ENCODE data around the gene KCNQ5. TPM values are rescaled to one million over a fixed set of nuclear protein-coding genes. Genes with fewer than 3 reads are reported as not detected.

KCNQ5 gene
- polyA plus RNA-seq, 1 donor (not counting 4 experiments of a cell fraction or from before 2014, with no cell fraction given), result 3.4 TPM

- no peak for TF ChIP-seq EZH2 (IDR thresholded peaks at IDR 0.05; ENCODE audit: low read length)
- no peak for TF ChIP-seq CTCF (optimal IDR thresholded peaks at IDR 0.05 in 1 of 3, IDR thresholded peaks at IDR 0.05 in 1 of 3, conservative IDR thresholded peaks at IDR 0.05 in 1 of 3; ENCODE audit: extremely low read depth in 1 of 3, insufficient read depth in 2 of 3, low read length in 3 of 3)
- no peak overlapping the region for H2AFZ ChIP-seq (ENCODE audit: control insufficient read depth, low read length)
- H3K27ac ChIP-seq (ENCODE audit: control insufficient read depth, insufficient read depth, low read length), result no peak overlapping the region
- DNase-seq (ENCODE audit: low read depth, low spot score) (no peak), FAIRE-seq (no peak)
- H3K27me3 ChIP-seq (ENCODE audit: control insufficient read depth, extremely low read depth, insufficient read depth, low read length), result no peaks in the 10 kb centered on the region
- no peak overlapping the region for H3K9ac ChIP-seq (ENCODE audit: control insufficient read depth, extremely low read depth, insufficient read depth, low read length)
- no peak overlapping the region for H3K4me3 ChIP-seq (ENCODE audit: control insufficient read depth in 2 of 3, extremely low read depth in 1 of 3, insufficient read depth in 2 of 3, low read depth in 1 of 3, low read length in 3 of 3)
- H3K4me1 ChIP-seq (ENCODE audit: control insufficient read depth, extremely low read depth, insufficient read depth, low read length), result peaks cover 33% of the 10 kb centered on the region
- H3K4me2 ChIP-seq (ENCODE audit: control insufficient read depth, extremely low read depth, insufficient read depth, low read depth, low read length), result no peak overlapping the region
- H3K9me1 ChIP-seq (ENCODE audit: control insufficient read depth, extremely low read depth, insufficient read depth, low read length), result no peaks in the 10 kb centered on the region
- no peaks in the 10 kb centered on the region for H4K20me1 ChIP-seq (ENCODE audit: control insufficient read depth, extremely low read depth, insufficient read depth, low read length)
- dilution Hi-C loops (cut with MboI; ENCODE audit: extremely low pct_ligation_motif_present, low sequenced_read_pairs), result no loop called here
- no peaks in the 10 kb centered on the region for H3K9me3 ChIP-seq (ENCODE audit: control insufficient read depth, low read depth, low read length)
- H3K79me2 ChIP-seq (ENCODE audit: control insufficient read depth, insufficient read depth, low read length), result peaks cover 2% of the 10 kb centered on the region
- no peaks in the 10 kb centered on the region for H3K36me3 ChIP-seq (ENCODE audit: control insufficient read depth in 2 of 2, extremely low read depth in 1 of 2, insufficient read depth in 2 of 2, low read length in 2 of 2)
These were observed 25.6 kb downstream of the KCNQ5 start for GRCh38 chr6:72647489-72647888.

GRCh38 chr6:72649032-72649984 is 27.4 kb downstream of the KCNQ5 start:
- TF ChIP-seq CTCF (optimal IDR thresholded peaks at IDR 0.05 in 1 of 3, IDR thresholded peaks at IDR 0.05 in 1 of 3, conservative IDR thresholded peaks at IDR 0.05 in 1 of 3; ENCODE audit: extremely low read depth in 1 of 3, insufficient read depth in 2 of 3, low read length in 3 of 3), result no peak
- no peak for TF ChIP-seq EZH2 (IDR thresholded peaks at IDR 0.05; ENCODE audit: low read length)
- H3K79me2 ChIP-seq (ENCODE audit: control insufficient read depth, insufficient read depth, low read length), result peaks cover 4% of the 10 kb centered on the region

More at GRCh38 chr6:72649032-72649984, 27.4 kb downstream of the KCNQ5 start:
- H3K27me3 ChIP-seq (ENCODE audit: control insufficient read depth, extremely low read depth, insufficient read depth, low read length), result no peaks in the 10 kb centered on the region
- dilution Hi-C loops (cut with MboI; ENCODE audit: extremely low pct_ligation_motif_present, low sequenced_read_pairs), result no loop called here
- peak overlapping the region; percentile 27 for H3K27ac ChIP-seq (ENCODE audit: control insufficient read depth, insufficient read depth, low read length)
- H3K36me3 ChIP-seq (ENCODE audit: control insufficient read depth in 2 of 2, extremely low read depth in 1 of 2, insufficient read depth in 2 of 2, low read length in 2 of 2), result no peaks in the 10 kb centered on the region
- H4K20me1 ChIP-seq (ENCODE audit: control insufficient read depth, extremely low read depth, insufficient read depth, low read length), result no peaks in the 10 kb centered on the region
- FAIRE-seq, result peak; percentile 69
- no peak overlapping the region for H3K9ac ChIP-seq (ENCODE audit: control insufficient read depth, extremely low read depth, insufficient read depth, low read length)
- peaks cover 33% of the 10 kb centered on the region for H3K4me1 ChIP-seq (ENCODE audit: control insufficient read depth, extremely low read depth, insufficient read depth, low read length)
- no peaks in the 10 kb centered on the region for H3K9me3 ChIP-seq (ENCODE audit: control insufficient read depth, low read depth, low read length)
- no peak overlapping the region for H2AFZ ChIP-seq (ENCODE audit: control insufficient read depth, low read length)
- H3K4me2 ChIP-seq (ENCODE audit: control insufficient read depth, extremely low read depth, insufficient read depth, low read depth, low read length), result peak overlapping the region; percentile 30
- no peak overlapping the region for H3K4me3 ChIP-seq (ENCODE audit: control insufficient read depth in 2 of 3, extremely low read depth in 1 of 3, insufficient read depth in 2 of 3, low read depth in 1 of 3, low read length in 3 of 3)
- peak; percentile 23 for DNase-seq (ENCODE audit: low read depth, low spot score)
- no peaks in the 10 kb centered on the region for H3K9me1 ChIP-seq (ENCODE audit: control insufficient read depth, extremely low read depth, insufficient read depth, low read length)

All from keratinocyte (primary cell).